ENCODE data around the gene RAVER2.

GRCh38 chr1:64842224-64842623 lies 97.3 kb downstream of the RAVER2 start:
- no peak for TF ChIP-seq CTCF (IDR thresholded peaks at IDR 0.05)
- TF ChIP-seq EP300 (IDR thresholded peaks at IDR 0.05), result no peak
- no peak for TF ChIP-seq RCOR1 (IDR thresholded peaks at IDR 0.05; ENCODE audit: low read depth, low read length)
- no peak for TF ChIP-seq PHF8 (IDR thresholded peaks at IDR 0.05; ENCODE audit: borderline replicate concordance, low read depth)

Data from A549 (cell line).